Measurements from ENCODE around the gene SLC17A9.

SLC17A9 gene, protein sequence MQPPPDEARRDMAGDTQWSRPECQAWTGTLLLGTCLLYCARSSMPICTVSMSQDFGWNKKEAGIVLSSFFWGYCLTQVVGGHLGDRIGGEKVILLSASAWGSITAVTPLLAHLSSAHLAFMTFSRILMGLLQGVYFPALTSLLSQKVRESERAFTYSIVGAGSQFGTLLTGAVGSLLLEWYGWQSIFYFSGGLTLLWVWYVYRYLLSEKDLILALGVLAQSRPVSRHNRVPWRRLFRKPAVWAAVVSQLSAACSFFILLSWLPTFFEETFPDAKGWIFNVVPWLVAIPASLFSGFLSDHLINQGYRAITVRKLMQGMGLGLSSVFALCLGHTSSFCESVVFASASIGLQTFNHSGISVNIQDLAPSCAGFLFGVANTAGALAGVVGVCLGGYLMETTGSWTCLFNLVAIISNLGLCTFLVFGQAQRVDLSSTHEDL

GRCh38 chr20:62952373-62952967 is at the start of gene SLC17A9:
TSS of gene SLC17A9 (plus strand) at chr20:62952709. CDS start at chr20:62952831, 122 bp downstream.
- DNase-seq (ENCODE audit: low read depth): no peak

DNA sequence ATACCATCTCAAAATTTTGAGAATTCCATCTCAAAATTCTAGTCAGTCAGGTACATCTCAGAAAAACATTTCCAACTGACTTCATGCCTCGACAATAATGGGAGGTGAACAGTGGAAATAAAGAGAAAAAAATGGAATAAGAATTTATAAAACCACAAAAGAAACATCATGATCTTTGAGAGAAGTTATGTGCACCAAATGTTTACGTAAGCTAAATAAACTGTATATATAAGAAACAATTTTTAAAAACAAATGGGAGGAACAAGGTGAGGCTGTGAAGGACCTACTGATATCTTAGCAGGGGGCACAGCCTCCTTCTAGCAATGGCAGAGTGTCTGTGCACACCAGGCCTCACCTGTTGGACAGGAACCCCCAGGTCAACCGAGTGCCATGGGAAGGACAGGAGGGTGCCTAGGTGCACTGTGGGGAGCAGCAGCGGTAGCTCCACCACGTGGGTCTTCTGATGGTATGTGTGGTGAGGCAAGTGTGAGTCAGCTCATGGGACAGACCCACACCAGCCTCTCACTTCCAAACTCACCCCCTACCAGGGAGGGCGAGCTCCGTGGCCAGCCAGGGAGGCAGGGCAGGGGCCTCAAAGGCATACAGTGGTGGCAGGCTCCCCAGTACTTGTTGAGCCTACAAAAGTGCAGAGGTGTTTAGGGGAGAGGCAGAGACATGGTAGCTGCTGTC is 49.4 kb upstream of the SLC17A9 start:
- no peak for DNase-seq (ENCODE audit: low read depth)

DNA sequence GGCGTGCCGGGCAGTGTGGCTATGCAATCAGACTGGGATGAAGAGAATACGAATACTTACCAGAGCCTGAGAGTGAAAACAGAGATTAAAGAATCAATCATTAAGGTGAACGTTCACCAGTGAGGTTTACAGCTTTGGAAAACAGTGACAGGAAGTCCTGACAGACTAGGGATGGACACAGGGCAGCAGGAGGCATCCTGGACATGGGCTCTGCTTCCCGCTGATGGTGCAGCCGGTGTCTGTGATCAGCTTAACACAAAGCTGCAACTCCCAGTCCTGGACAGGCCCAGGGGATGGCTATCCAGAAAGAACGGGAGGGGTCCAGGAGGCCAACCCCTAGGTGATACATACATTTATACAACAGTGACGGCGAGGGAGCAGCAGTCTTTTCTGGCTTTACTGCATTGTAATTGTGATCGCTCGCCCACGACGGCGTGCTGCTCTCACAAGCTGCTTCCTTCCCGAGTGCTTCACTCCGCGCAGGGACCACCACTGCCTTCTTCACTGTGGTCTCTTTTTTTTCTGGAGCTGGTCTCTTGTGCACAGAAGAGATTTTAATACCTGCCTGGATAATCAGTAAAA is 46.9 kb upstream of the SLC17A9 start:
- DNase-seq (ENCODE audit: low read depth): no peak

- no peak for DNase-seq (ENCODE audit: low read depth)
Observed at GRCh38 chr20:62906209-62906608, 46.3 kb upstream of the SLC17A9 start.

DNA sequence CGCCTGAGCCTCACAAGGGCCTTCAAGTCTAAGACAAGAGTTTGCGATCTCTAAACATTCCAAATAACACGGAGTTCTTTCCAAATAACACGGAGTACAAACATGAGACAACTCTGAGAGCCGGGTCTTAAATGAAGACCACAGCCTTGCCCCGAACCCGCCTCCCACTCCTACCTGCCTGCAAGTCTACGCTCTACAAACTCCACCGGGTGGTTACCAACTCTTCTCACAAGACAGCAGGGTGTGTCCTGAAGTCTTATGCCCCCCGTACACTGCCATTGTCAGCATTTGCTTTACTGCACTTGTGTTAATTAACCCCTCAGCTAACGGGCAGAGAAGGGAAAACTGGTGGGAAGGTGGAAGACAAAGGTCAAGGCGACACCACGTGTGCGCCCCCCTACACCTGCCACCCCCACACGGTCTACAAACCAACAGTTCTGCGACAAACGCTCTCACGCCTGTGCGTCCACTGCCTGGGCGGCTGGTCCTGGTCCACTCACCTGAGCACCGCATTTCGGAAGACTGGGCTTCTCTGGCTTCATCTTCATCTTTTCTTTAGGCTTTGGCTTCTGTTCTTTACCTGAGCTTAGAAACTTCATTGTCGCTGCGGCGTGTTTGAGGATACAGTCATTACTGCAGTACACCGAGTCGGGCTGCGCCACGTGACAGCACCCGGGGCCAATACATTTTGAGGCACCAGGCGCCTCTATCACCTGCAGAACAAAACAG is 45.7 kb upstream of the SLC17A9 start:
- no peak for DNase-seq (ENCODE audit: low read depth)

- DNase-seq (ENCODE audit: low read depth): no peak
Observed at GRCh38 chr20:62907384-62908317, 44.9 kb upstream of the SLC17A9 start.

DNA sequence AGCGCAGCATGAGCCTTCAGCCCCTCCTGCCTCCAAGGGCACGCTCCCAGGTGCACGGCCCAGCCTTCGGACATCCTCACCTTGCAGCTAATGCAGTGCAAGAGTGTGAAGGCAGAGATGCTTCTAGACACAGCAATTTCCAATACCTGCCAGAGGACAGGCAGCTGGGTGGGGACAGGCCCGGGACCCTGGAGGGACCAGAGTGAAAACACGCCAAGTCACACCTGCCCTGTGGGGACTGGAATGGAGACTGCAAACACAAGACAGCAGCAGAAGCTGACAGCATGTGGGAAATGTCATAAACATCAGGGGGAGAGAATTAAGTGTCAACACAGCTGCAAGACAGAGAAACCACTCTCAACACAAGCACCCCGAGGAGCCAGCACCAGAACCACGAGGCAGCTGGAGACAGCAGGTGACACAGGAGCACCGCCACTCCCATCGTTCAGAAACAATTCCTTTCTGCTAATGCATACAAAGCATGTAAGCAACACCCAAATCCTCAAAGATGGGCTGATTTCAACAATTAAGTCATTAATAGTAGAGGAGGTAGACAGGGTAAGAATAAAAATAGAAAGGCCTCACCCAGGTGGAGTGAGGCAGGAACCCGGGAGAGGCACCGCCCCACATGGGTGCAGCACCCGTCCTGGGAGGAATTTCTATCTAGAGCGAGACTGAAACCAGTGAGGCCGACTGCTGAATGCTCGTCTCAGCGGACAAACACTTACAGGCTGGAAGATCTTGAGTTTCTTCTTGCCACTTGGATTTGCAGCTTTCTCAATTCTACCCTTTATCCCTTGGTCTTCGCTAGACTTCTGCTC is 43.3 kb upstream of the SLC17A9 start:
- DNase-seq (ENCODE audit: low read depth): no peak

- DNase-seq (ENCODE audit: low read depth): no peak
Observed at GRCh38 chr20:62910217-62910766, 42.2 kb upstream of the SLC17A9 start.

DNA sequence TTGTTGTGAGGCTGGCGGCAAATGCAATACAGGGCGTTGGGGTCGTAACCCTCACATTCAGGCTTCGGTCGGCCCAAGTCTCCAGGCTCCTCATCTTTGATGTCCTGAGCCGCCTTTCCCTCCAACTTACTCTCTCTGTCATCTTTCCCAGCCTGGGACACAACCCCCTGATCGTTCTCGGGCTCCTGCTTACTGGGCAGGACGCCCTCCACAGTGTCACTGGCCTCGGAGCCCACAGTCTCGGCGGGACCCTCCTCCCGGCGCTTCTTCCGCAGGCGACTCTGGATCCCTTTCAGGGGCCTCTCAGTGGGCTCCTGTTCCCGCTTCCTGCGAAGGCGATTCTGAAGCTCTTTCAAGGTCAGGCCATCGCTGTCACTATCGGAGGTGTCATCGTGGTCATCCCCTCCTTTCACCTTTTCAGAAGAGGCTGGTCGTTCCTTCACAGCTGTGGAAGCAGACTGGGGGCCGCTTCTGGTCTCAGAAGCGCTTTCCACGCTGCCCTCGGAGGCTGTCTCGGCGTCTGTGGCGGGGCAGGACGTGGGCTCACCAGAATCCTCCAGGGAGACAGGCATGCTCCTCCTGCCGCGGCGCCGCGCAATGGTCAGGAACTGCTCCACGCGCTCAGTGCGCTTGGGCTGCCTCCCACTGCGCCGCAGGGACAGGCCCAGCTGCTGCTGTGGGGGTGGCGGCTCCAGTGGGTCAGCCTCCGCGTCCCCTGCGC is 41.6 kb upstream of the SLC17A9 start:
- no peak for DNase-seq (ENCODE audit: low read depth)

DNA sequence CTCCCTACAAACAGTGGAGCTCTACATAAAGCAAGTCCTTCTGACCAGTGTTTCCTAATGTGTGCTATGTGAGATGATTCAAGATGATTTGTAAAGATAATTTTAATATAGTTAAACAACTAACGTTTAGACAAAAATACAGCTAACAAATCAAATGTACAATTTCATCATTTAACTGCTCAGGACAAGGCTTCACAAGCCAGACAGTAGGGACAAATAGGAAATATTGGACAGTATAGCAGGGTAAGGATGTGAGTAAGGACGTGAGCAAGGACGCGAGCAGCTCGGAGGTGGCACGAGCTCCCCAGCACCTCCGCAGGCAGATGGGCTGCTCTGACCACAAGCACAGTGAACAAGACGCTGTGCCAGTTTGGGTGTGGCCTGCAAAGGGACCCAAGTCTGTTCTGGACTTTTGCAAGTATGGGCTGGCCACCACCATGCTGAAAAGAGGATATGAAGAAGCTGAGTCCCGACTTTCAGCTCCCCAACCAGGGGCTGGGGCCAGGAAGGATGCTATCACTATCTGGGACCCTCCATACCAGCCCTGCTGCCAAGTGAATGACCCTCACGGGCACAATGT is 40.7 kb upstream of the SLC17A9 start:
- no peak for DNase-seq (ENCODE audit: low read depth)

DNA sequence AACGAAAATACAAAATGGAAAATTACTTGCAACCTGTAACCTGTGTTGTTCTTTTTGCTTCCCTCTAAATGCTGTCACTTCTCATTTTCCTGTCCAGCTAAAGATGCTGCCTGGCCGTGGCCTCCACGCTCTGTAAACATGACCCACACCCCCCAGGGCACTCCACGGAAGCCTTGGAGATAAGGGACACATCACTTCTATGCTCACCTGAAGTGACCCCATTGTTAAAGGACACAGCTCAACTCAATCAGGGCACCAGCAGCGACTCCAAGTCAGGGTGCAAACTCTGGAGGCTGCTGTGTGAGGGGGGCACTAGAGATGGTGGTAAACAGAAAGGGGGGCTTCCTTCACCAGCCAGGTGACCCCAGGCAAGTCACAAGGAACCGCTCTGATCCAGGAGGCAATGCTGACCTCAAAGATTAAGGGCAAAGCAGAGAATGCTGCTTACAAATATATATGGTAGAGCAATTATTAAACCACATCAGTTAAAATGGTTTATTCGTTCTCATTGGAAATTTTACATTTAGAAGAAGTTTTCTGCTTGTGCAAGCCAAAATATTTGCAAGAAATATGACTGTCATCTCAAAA is 39.4 kb upstream of the SLC17A9 start:
- DNase-seq (ENCODE audit: low read depth): no peak

DNA sequence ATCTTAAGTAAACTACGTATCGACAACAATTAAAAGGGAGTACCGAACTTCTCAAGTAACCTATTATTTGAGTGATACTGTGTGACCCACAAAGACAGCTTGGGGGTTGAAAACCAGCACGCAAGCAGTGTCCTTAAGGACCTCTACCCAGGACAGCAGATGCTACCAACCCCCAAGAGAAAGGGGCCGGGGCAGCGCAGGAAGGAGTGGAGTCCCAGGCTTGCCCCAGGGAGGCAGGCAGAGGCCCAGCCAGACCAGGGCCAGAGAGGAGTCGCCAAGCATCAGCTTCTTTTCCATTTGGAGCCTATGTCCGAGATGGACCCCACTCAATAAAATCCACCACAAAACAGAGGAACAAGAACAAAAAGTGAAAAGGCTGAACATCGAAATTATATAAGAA is 38.1 kb upstream of the SLC17A9 start:
- no peak for DNase-seq (ENCODE audit: low read depth)

GRCh38 chr20:62914970-62915457 is 37.5 kb upstream of the SLC17A9 start:
- no peak for DNase-seq (ENCODE audit: low read depth)

DNA sequence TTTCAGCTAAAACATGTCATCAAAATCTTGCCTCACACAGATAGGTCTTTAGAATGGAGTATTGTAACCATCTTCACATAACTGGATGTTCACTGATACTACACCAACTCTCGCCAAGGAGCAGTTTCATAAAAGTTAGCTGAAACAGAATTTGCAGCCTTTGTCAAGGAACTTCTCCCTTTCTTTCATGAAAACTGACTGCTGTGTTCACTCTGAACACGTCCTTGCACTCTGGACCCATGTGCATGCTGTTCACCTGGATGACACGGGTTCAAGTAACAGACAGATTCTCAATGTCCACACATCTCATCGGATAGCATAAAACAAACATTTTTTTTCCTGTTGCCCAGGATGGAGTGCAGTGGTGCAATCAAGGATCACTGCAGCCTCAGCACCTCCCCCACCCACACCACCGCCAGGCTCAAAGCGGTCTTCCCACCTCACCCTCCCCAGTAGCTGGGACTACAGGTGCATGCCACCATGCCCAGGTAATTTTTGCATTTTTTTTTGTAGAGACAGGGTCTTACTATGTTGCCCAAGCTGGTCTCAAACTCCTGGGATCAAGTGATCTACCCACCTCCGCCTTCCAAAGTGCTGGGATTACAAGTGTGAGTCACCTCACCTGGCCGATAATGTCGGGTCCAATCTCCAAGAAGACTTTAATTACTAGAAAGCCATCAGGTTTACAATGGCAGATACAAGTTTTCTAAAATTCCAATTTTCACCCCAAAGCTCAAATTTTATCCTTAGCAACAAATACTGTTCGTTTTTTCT is 35.6 kb upstream of the SLC17A9 start:
- DNase-seq (ENCODE audit: low read depth): no peak

- DNase-seq (ENCODE audit: low read depth): no peak
Observed at GRCh38 chr20:62917720-62918119, 34.8 kb upstream of the SLC17A9 start.

DNA sequence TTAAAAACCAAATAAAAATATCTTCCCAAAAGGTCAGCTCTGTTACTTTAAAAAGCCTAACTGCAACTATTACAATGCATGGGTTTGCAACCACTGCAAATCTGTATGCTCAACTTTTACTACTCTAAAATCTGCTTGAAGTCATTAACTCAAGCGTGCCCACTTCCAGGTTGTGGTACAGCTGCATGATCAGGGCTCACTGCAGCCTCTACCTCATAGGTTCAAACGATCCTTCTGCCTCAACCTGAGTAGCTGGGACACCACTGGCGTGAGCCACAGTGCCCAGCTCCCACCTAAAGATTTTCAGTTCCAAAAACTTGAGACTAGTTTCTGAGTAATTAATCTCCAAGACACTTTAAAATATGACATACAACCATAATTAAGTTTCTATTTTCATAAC is 34.4 kb upstream of the SLC17A9 start:
- no peak for DNase-seq (ENCODE audit: low read depth)

GRCh38 chr20:62918831-62919230 is 33.7 kb upstream of the SLC17A9 start:
- DNase-seq (ENCODE audit: low read depth): no peak
